ENCODE data around the gene GABRR1. TPM values are rescaled to one million over a fixed set of nuclear protein-coding genes. Genes with fewer than 3 reads are reported as not detected.

GABRR1 gene
- total and polyA plus RNA-seq, 2 of the 13 experiments (the other 11 are each of a cell fraction or from before 2014, with no cell fraction given), result not detected

GRCh38 chr6:89140347-89141156 is 76.6 kb downstream of the GABRR1 start (continued):
- TF ChIP-seq, protein P1, sequence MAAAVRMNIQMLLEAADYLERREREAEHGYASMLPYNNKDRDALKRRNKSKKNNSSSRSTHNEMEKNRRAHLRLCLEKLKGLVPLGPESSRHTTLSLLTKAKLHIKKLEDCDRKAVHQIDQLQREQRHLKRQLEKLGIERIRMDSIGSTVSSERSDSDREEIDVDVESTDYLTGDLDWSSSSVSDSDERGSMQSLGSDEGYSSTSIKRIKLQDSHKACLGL (CRISPR knock-in tag; IDR thresholded peaks at IDR 0.05), result no peak
- no peak for TF ChIP-seq EZH2 (conservative IDR thresholded peaks at IDR 0.05; ENCODE audit: low read depth, low read length)
- no peak for TF ChIP-seq ZNF282 (IDR thresholded peaks at IDR 0.05; ENCODE audit: partially characterized antibody)
- TF ChIP-seq KDM1A (CRISPR knock-in tag; IDR thresholded peaks at IDR 0.05), result no peak
- no peak for TF ChIP-seq THYN1 (CRISPR knock-in tag; IDR thresholded peaks at IDR 0.05; ENCODE audit: borderline replicate concordance, low read depth)
- TF ChIP-seq IKZF5 (CRISPR knock-in tag; IDR thresholded peaks at IDR 0.05), result 0 out of 2 replicates have a peak, but pooled peaks have one; percentile 29
- TF ChIP-seq MEF2D (CRISPR knock-in tag; IDR thresholded peaks at IDR 0.05), result 0 out of 2 replicates have a peak, but pooled peaks have one; percentile 37
- 0 out of 2 replicates have a peak, but pooled peaks have one; percentile 78 for TF ChIP-seq ZBTB3 (CRISPR knock-in tag; IDR thresholded peaks at IDR 0.05; ENCODE audit: borderline replicate concordance, low read depth)
- TF ChIP-seq CEBPZ (IDR thresholded peaks at IDR 0.05; ENCODE audit: low read length), result no peak
- no peak for TF ChIP-seq ZNF567 (CRISPR knock-in tag; IDR thresholded peaks at IDR 0.05; ENCODE audit: borderline replicate concordance)
- TF ChIP-seq ZSCAN22 (CRISPR knock-in tag; IDR thresholded peaks at IDR 0.05), result no peak
- no peak for TF ChIP-seq ZKSCAN1 (IDR thresholded peaks at IDR 0.05; ENCODE audit: low read length)
- no peak for TF ChIP-seq ZNF331 (CRISPR knock-in tag; IDR thresholded peaks at IDR 0.05)
- peak; percentile 60 for TF ChIP-seq ZMYM4 (CRISPR knock-in tag; IDR thresholded peaks at IDR 0.05)
- no peak for TF ChIP-seq RAD51 (IDR thresholded peaks at IDR 0.05; ENCODE audit: borderline replicate concordance)
- TF ChIP-seq PRPF4 (IDR thresholded peaks at IDR 0.05; ENCODE audit: low read depth, low read length, poor library complexity, severe bottlenecking), result no peak
- TF ChIP-seq ZFP37 (CRISPR knock-in tag; IDR thresholded peaks at IDR 0.05; ENCODE audit: borderline replicate concordance), result no peak
- TF ChIP-seq RXRA (CRISPR knock-in tag; IDR thresholded peaks at IDR 0.05), result no peak; the same call in 1 of the 2 replicates
- TF ChIP-seq ZNF30 (CRISPR knock-in tag; IDR thresholded peaks at IDR 0.05), result no peak
- TF ChIP-seq TOE1 (CRISPR knock-in tag; IDR thresholded peaks at IDR 0.05), result no peak
- no peak for TF ChIP-seq BORCS8-MEF2B (CRISPR knock-in tag; IDR thresholded peaks at IDR 0.05)
- TF ChIP-seq SKI (IDR thresholded peaks at IDR 0.05; ENCODE audit: partially characterized antibody), result no peak
- TF ChIP-seq, protein P2, sequence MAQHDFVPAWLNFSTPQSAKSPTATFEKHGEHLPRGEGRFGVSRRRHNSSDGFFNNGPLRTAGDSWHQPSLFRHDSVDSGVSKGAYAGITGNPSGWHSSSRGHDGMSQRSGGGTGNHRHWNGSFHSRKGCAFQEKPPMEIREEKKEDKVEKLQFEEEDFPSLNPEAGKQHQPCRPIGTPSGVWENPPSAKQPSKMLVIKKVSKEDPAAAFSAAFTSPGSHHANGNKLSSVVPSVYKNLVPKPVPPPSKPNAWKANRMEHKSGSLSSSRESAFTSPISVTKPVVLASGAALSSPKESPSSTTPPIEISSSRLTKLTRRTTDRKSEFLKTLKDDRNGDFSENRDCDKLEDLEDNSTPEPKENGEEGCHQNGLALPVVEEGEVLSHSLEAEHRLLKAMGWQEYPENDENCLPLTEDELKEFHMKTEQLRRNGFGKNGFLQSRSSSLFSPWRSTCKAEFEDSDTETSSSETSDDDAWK (CRISPR knock-in tag; IDR thresholded peaks at IDR 0.05), result no peak
- TF ChIP-seq KLF12 (CRISPR knock-in tag; IDR thresholded peaks at IDR 0.05; ENCODE audit: borderline replicate concordance), result no peak
- TF ChIP-seq SPEN (CRISPR knock-in tag; IDR thresholded peaks at IDR 0.05; ENCODE audit: low read depth), result no peak
